Measurements from ENCODE around the gene XPO1. TPM values are rescaled to one million over a fixed set of nuclear protein-coding genes. Genes with fewer than 3 reads are reported as not detected.
"Not testable (repeated sequence)": the region's sequence is repeated elsewhere in the genome, so short reads cannot be mapped to it uniquely, and the experiment has no call there.

The XPO1 gene
- total RNA-seq, 1 donor from 2014 or later, result 89.1 TPM

GRCh38 chr2:61493523-61493942 is 44.6 kb downstream of the XPO1 start:
- Histone ChIP-seq H3K4me1 (no peaks in the 10 kb centered on the region), H3K36me3 (peaks cover 7 to 85% of the 10 kb centered on the region in 2 donors), H3K9me3 (no peaks in the 10 kb centered on the region), H3K4me3 (no peak overlapping the region), H3K27ac (no peak overlapping the region), H3K27me3 (no peaks in the 10 kb centered on the region)
- intact Hi-C loops (cut with DNase I), result no loop called here
- no peak for TF ChIP-seq POLR2AphosphoS5 (IDR thresholded peaks at IDR 0.05; ENCODE audit: insufficient read depth in 1 of 2, low read depth in 1 of 2)
- TF ChIP-seq POLR2A (IDR thresholded peaks at IDR 0.05), result no peak
- DNase-seq (ENCODE audit: extremely low spot score in 2 of 2), result no peak

DNA sequence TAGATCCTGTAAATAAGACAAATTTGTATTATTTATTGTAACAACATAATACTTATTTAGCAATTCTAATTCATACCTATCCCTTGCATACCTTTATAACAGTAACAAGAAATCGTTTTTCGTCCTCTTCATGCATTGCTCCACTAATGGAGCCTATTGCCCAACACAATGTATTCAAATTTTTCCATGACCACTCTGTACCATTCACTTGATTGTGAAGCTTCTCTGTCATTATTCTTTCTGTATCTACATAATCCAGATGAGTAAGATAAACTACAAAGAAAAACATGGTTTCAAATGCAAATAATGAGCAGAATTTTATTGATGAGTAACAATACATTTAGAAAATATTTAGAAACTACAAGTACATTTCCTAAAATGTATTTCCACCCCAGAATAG is 45.7 kb downstream of the XPO1 start:
- H3K9me3 ChIP-seq, result no peaks in the 10 kb centered on the region
- no peak for DNase-seq (ENCODE audit: extremely low spot score in 2 of 2)
- TF ChIP-seq POLR2A (IDR thresholded peaks at IDR 0.05), result no peak
- TF ChIP-seq, protein P1, sequence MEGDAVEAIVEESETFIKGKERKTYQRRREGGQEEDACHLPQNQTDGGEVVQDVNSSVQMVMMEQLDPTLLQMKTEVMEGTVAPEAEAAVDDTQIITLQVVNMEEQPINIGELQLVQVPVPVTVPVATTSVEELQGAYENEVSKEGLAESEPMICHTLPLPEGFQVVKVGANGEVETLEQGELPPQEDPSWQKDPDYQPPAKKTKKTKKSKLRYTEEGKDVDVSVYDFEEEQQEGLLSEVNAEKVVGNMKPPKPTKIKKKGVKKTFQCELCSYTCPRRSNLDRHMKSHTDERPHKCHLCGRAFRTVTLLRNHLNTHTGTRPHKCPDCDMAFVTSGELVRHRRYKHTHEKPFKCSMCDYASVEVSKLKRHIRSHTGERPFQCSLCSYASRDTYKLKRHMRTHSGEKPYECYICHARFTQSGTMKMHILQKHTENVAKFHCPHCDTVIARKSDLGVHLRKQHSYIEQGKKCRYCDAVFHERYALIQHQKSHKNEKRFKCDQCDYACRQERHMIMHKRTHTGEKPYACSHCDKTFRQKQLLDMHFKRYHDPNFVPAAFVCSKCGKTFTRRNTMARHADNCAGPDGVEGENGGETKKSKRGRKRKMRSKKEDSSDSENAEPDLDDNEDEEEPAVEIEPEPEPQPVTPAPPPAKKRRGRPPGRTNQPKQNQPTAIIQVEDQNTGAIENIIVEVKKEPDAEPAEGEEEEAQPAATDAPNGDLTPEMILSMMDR (IDR thresholded peaks at IDR 0.05), result no peak
- TF ChIP-seq POLR2AphosphoS5 (IDR thresholded peaks at IDR 0.05; ENCODE audit: insufficient read depth in 1 of 2, low read depth in 1 of 2), result no peak
- H3K27me3 ChIP-seq, result no peaks in the 10 kb centered on the region
- no peak overlapping the region for H3K27ac ChIP-seq
- no peaks in the 10 kb centered on the region for H3K4me1 ChIP-seq
- H3K4me3 ChIP-seq, result no peak overlapping the region
- peaks cover 7 to 78% of the 10 kb centered on the region in 2 donors for H3K36me3 ChIP-seq
- intact Hi-C loops (cut with DNase I), result no loop called here

DNA sequence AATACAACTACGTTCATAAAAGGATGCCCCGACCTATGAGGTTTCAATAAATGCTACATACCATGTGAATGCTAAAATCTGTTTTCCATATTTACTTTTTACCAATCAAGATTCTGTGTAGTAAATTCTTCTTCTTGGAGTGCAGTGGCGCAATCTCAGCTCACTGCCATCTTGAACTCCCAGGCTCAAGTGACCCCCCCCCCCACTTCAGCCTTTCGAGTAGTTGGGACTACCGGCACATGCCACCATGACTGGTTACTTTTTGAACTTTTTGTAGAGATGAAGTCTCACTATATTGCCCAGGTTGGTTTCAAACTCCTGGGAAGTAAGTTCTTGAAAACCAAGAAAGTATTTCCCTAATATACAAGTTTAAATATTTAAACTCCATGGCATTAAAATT is 52.9 kb downstream of the XPO1 start:
- H3K36me3 ChIP-seq, result peaks cover 6 to 64% of the 10 kb centered on the region in 2 donors
- H3K9me3 ChIP-seq, result no peaks in the 10 kb centered on the region
- H3K4me1 ChIP-seq, result no peaks in the 10 kb centered on the region
- DNase-seq (ENCODE audit: extremely low spot score in 2 of 2), result no peak
- no peak overlapping the region for H3K4me3 ChIP-seq
- no peaks in the 10 kb centered on the region for H3K27me3 ChIP-seq
- intact Hi-C loops (cut with DNase I), result no loop called here
- no peak overlapping the region for H3K27ac ChIP-seq
- TF ChIP-seq POLR2A (IDR thresholded peaks at IDR 0.05), result no peak
- TF ChIP-seq, protein P1 (IDR thresholded peaks at IDR 0.05), result no peak
- no peak for TF ChIP-seq POLR2AphosphoS5 (IDR thresholded peaks at IDR 0.05; ENCODE audit: insufficient read depth in 1 of 2, low read depth in 1 of 2)

GRCh38 chr2:61478086-61478485 is 60.1 kb downstream of the XPO1 start:
- Histone ChIP-seq H3K4me3 (no peak overlapping the region), H3K4me1 (no peaks in the 10 kb centered on the region), H3K9me3 (no peaks in the 10 kb centered on the region), H3K27ac (no peak overlapping the region), H3K27me3 (no peaks in the 10 kb centered on the region), H3K36me3 (peaks cover 3 to 31% of the 10 kb centered on the region in 2 donors)
- no peak for DNase-seq (ENCODE audit: extremely low spot score in 2 of 2)
- TF ChIP-seq POLR2AphosphoS5 (IDR thresholded peaks at IDR 0.05; ENCODE audit: insufficient read depth in 1 of 2, low read depth in 1 of 2) (no peak), POLR2A (IDR thresholded peaks at IDR 0.05) (no peak)
- TF ChIP-seq, protein P1 (IDR thresholded peaks at IDR 0.05), result no peak
- intact Hi-C loops (cut with DNase I), result loop anchor here (10.0 kb wide), 1 partner anchor 287 kb away; no protein-coding TSS in a partner anchor

DNA sequence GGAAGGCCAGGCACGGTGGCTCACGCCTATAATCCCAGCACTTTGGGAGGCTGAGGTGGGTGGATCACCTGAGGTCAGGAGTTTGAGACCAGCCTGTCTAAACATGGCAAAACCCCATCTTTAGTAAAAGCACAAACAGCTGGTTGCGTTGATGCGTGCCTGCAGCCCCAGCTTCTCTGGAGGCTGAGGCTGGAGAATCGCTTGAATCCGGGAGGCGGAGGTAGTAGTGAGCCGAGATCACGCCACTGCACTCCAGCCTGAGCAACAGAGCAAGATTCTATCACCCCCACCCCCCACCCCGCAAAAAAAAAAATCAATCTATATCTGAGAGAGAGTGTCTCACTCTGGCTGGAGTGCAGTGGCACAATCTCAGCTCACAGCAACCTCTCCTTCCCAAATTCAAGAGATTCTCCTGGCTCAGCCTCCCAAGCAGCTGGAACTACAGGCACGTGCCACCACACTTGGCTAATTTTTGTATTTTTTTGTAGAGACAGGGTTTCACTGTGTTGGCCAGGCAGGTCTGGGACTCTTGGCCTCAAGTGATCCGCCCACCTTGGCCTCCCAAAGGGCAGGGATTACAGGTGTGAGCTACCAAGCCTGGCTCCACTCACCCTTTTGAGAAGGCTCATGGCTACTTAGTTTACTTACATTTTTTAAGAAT is 61.1 kb downstream of the XPO1 start:
- H3K4me1 ChIP-seq; H3K27me3 ChIP-seq; H3K9me3 ChIP-seq; DNase-seq (ENCODE audit: extremely low spot score in 2 of 2); H3K4me3 ChIP-seq; H3K27ac ChIP-seq: not testable (repeated sequence)
- H3K36me3 ChIP-seq, result peaks cover 0 to 21% of the 10 kb centered on the region in 2 donors
- intact Hi-C loops (cut with DNase I), result loop anchor here (10.0 kb wide), 1 partner anchor 288 kb away; no protein-coding TSS in a partner anchor

All from vagina (tissue), 2 donors.